ENCODE results near the gene MARCHF9. TPM values are rescaled to one million over a fixed set of nuclear protein-coding genes. Genes with fewer than 3 reads are reported as not detected.

The MARCHF9 gene
- total RNA-seq, 3 donors from 2014 or later (not counting 1 experiment from before 2014, with no cell fraction given) = 25.4 to 28.4 (median 26.0) TPM

DNA sequence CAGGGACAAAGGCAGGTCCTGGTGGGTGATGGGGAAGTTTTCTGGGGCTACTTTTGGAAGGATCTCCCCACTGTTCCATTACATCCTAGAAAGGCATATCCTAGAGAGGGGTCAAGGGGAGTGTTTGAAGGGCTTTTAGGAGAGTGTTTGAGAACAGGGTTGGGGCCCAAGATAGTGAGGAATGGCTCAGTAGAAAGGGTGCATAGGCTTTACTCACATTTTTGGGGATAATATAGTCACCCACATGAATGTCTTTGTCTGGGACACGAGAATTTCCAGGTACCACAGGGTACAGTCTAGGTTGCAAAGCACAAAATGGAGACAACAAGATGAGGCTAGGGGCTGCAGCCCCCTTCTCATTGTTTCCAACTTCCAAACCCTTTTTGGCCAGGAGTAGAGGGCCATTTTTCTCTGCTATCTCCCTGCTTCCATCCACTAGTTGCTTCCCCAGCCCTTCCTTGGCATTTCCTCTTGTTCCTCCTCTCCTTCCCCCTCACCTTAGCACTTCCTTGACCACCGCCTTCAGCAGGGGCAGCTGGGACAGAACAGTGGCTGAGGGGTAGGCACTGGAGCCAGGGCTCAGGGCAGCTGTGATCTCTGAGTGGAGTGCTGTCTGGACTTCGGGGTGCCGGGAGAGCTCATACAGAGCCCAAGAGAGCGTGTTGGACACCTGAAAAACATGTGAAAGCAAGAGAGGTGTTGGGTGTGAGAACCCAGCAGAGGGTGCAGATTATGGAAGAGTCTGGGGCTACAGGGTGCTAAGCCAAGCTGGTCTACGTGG, 9.2 kb downstream of the MARCHF9 start:
- H3K9me3 ChIP-seq (ENCODE audit: control insufficient read depth, insufficient read depth, low read length) = no peaks in the 10 kb centered on the region
- peaks cover 30% of the 10 kb centered on the region for H3K4me1 ChIP-seq (ENCODE audit: control insufficient read depth, insufficient read depth, low read length)
- H3K36me3 Mint-ChIP-seq = no peaks in the 10 kb centered on the region
- no peak overlapping the region for H3K27ac Mint-ChIP-seq
- DNase-seq = no peak
- no peaks in the 10 kb centered on the region for H3K9me3 Mint-ChIP-seq
- WGBS (ENCODE audit: insufficient coverage) = 85% methylated on average over 6 of the region's 6 CpGs
- H3K4me3 ChIP-seq (ENCODE audit: low read length) = no peak overlapping the region
- no peaks in the 10 kb centered on the region for H3K36me3 ChIP-seq (ENCODE audit: control insufficient read depth, insufficient read depth, low read length)
- peaks cover 41% of the 10 kb centered on the region for H3K27me3 ChIP-seq (ENCODE audit: control insufficient read depth, insufficient read depth, low read length)
- H3K27me3 Mint-ChIP-seq (ENCODE audit: low read depth in 2 of 2) = peaks cover 40 to 44% of the 10 kb centered on the region in 2 donors
- H3K4me3 Mint-ChIP-seq = peak overlapping the region; percentile 86
- intact Hi-C loops (cut with micrococcal nuclease) = no loop called here
- H3K27ac ChIP-seq (ENCODE audit: low read length) = no peak overlapping the region
- ATAC-seq = no peak
- peaks cover 30 to 34% of the 10 kb centered on the region in 2 donors for H3K4me1 Mint-ChIP-seq
- TF ChIP-seq CTCF (IDR thresholded peaks at IDR 0.05) = no peak

DNA sequence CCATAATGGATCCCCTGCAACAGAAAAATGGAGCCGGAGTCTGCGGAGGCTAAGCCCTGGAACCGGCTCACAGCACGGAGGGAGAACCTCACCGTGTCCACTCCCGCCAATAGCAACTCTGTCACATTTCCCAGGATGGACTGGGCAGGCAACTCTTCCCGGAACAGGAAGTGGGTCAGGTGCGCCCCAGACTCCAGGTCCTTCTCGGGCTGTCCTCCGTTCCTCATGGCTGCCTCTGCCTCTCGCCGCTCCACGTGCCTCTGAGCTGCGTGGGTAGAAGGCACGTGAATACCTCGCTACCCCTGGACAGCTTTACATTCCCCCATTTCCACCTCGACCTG, 9.7 kb downstream of the MARCHF9 start:
- WGBS (ENCODE audit: insufficient coverage) = 19% methylated on average over 17 of the region's 17 CpGs
- H3K27me3 ChIP-seq (ENCODE audit: control insufficient read depth, insufficient read depth, low read length) = peaks cover 41% of the 10 kb centered on the region
- peak overlapping the region; percentile 86 for H3K4me3 Mint-ChIP-seq

DNA sequence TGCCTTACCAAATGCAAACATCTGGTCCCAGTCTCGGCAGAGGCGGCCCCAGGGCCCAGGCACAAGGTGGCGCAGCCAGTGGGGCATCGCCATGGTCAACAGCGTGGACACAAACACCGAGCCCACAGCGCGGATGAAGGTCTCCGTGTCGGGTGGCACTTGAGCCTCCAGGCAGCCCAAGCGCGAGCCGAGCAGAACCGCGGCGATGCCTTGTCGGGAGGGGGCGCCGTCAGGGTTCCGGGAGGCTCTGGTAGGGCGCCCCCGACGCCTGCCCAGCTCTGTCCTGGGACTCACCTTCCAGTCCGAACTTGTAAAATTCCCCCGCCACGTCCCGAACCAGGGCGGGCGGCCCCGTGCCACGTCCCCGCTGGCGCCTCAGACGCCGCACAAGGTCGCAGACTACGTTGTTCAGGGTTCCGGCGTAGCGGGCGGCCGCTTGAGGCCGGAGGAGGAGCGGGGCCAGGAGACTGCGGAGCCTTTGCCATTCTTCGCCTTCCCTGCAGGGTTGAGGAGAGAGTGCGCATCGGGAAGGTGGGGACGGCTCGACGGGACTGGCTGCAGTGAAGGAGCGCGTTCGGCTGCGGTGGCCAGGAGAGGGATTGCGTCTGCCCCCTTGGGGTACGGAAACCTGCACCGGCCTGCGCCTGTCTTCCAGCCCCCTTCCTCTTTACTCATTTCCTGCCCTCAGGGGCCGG, 10.2 kb downstream of the MARCHF9 start:
- Histone ChIP-seq H3K4me1 (ENCODE audit: control insufficient read depth, insufficient read depth, low read length) (peaks cover 30% of the 10 kb centered on the region), H3K27ac (ENCODE audit: low read length) (no peak overlapping the region), H3K36me3 (ENCODE audit: control insufficient read depth, insufficient read depth, low read length) (no peaks in the 10 kb centered on the region), H3K4me3 (ENCODE audit: low read length) (peak overlapping the region; percentile 43), H3K9me3 (ENCODE audit: control insufficient read depth, insufficient read depth, low read length) (no peaks in the 10 kb centered on the region), H3K27me3 (ENCODE audit: control insufficient read depth, insufficient read depth, low read length) (peaks cover 41% of the 10 kb centered on the region)
- peak overlapping the region in 1 of 2 donors; percentile 74 for H3K27ac Mint-ChIP-seq
- DNase-seq (peak; percentile 47 to 72), ATAC-seq (peak; percentile 69 to 75 (median 69))
- WGBS (ENCODE audit: insufficient coverage) = 1% methylated on average over 60 of the region's 60 CpGs
- H3K36me3 Mint-ChIP-seq = no peaks in the 10 kb centered on the region
- H3K4me1 Mint-ChIP-seq = peaks cover 23 to 26% of the 10 kb centered on the region in 2 donors
- H3K27me3 Mint-ChIP-seq (ENCODE audit: low read depth in 2 of 2) = peaks cover 40 to 44% of the 10 kb centered on the region in 2 donors
- peak overlapping the region; percentile 86 for H3K4me3 Mint-ChIP-seq
- intact Hi-C loops (cut with micrococcal nuclease) = no loop called here
- TF ChIP-seq CTCF (IDR thresholded peaks at IDR 0.05) = peak; percentile 30
- H3K9me3 Mint-ChIP-seq = no peaks in the 10 kb centered on the region

More for the DNA sequence above, 9.7 kb downstream of the MARCHF9 start:
- no peaks in the 10 kb centered on the region for H3K36me3 ChIP-seq (ENCODE audit: control insufficient read depth, insufficient read depth, low read length)
- Mint-ChIP-seq H3K9me3 (no peaks in the 10 kb centered on the region), H3K27me3 (ENCODE audit: low read depth in 2 of 2) (peaks cover 40 to 44% of the 10 kb centered on the region in 2 donors), H3K36me3 (no peaks in the 10 kb centered on the region), H3K27ac (peak overlapping the region in 1 of 2 donors; percentile 74), H3K4me1 (peaks cover 26 to 29% of the 10 kb centered on the region in 2 donors)
- no peak overlapping the region for H3K27ac ChIP-seq (ENCODE audit: low read length)
- ATAC-seq = no peak
- H3K4me3 ChIP-seq (ENCODE audit: low read length) = peak overlapping the region; percentile 43
- intact Hi-C loops (cut with micrococcal nuclease) = no loop called here
- no peaks in the 10 kb centered on the region for H3K9me3 ChIP-seq (ENCODE audit: control insufficient read depth, insufficient read depth, low read length)
- peaks cover 30% of the 10 kb centered on the region for H3K4me1 ChIP-seq (ENCODE audit: control insufficient read depth, insufficient read depth, low read length)
- TF ChIP-seq CTCF (IDR thresholded peaks at IDR 0.05) = no peak
- DNase-seq = no peak
